Cerebellar cortex (tissue), 1 donor: ENCODE measurements around the gene PROSER2.

Experiments used
- DNase-seq: peaks from one replicate; pipeline ENCODE4 v3.0.0-alpha.2; 2015; ENCODE audit warnings: low spot score

Gene PROSER2

DNA sequence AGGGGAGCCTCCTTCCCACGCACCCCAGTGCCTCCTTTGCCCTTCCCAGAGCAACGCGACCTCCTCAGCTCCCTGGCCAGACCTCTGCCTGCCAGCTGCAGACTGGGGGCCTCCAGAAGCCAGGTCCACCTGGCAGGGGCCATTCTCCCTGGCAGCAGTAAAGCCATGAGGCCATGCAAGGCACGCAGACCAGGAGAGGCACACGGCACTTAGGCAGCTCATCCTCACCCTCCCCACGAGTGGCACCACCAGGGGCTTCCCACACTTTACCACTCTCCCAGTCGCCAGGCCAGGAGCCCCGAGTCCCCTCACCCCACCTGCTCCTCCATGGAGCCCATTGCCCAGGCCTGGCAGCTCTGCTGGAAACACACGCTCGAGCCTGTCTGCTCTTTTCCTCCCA is 85.4 kb downstream of the PROSER2 start:
- no peak for DNase-seq

DNA sequence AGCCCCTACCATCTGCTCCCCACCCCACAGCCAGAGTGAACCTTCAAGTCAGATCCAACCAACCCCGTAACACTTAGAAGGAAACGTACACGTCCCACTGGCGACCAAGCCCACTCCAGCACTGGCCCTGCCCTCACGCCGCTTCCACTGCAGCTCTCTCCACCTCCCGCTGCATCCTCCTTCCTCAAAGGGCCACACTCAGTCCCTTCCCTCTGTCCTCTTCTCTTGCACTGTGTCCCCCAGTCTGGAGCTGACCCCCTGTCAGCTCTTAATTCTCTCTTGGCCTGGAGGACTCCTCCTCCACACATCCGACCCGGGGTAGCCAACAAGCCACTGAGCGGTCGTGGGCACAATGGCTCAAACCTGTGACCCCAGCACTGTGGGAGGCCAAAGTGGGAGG is 85.8 kb downstream of the PROSER2 start:
- no peak for DNase-seq

DNA sequence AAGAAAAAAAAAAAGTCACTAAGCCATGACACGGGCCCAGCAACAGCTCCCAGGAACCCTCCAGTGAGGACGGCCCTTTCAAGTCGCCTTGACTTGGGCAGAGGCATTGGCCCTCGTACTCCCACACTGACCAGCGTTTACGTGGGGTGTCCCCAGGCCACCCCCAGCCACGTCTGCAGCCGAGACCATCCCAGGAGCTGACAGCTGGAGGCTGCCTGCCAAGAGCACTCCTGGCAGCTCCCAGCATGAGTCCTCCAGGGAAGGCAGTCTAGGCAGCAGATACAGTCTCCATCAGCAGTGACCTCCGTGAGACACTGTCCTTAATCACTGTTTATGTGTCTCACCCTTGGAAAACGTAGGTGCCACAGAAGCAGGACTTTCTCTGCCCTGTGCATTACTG is 86.5 kb downstream of the PROSER2 start:
- DNase-seq, result no peak

DNA sequence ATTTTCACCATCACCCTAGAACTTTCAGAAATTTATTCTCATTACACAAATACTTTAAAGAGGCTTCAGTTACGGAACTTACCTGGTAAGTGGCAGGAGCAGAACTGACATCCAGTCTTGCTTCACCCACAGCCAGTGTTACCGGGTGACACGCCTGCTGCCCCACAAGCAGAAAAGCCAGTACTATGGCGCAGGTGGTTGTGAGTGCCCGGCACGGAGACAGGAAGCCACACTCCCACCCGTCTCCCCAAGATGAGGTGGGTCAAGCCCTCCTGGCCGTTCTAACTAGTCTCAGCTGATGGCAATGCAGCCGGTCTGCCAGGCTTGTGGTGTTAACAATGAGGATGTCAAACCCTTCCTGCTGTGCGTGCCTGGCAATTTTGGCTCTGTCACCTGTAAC is 86.9 kb downstream of the PROSER2 start:
- no peak for DNase-seq

DNA sequence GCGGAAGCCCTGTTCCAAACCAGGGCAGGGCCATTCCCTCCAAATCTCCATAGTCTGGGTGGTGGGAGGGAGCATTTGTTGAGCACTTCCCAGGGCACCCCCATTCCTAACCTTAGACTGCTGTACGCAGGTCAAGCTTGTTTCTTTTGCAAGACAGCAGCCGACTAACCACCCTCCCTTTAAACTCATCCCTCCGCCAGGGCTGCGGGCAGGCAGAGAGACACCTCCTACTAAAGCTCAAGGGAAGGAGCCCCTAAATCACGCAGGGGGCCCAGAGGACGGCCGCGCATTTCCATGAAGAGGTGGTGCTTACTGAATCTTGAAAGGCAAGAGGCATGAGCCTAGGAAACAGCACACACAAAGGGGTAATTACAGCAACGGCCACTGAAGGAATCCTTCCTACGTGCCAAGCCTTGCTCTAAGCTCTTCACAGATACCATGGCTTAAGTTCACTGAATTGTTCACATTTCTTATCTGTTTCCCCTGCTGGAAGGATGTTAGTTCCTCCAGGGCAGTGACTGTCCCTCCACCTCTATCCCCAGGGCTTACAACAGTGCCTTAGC is 90.0 kb downstream of the PROSER2 start:
- DNase-seq, result no peak

DNA sequence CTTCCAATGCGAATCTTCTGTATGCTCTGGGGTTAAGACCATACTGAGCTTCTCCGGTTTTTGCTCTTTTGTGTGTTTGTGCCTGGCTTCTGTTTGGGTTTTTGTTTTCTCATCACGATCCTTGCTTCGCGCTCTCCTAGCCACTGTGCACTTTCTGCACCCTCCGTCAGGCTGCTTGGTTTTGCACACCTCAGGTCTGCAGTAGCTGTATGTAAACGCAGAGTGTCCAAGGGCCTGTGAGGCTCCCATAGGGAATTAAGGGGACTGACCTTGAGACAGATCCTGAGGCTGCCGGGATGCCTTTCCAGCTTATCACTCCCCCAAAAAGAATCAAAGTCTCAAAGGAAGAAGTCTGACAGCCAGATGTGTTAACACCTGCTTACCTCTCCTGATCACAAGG is 95.2 kb downstream of the PROSER2 start:
- DNase-seq, result no peak

DNA sequence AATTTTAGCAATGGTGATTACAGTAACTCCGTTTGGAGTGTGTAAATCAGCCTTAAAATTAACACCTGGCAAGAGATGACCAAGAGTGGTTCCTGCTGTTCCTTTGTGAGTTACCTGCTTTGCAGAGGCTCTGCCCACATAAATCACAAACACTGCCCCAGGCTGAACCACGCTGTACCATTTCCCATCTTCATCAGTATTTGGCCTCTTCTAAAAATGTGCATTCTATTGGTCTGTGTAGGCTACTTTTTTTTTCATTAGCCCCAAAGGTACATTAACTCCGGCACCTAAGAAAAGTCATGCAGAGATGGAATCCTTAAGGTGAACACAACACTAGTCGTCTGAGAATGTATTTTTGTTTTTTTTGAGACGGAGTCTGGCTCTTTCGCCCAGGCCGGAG is 96.1 kb downstream of the PROSER2 start:
- no peak for DNase-seq
